HG03571 (cell line): ENCODE measurements around the gene BEND7.
"Not testable (repeated sequence)": the region's sequence is repeated elsewhere in the genome, so short reads cannot be mapped to it uniquely, and the experiment has no call there.

Experiments used
- ATAC-seq: cut with Tn5 transposase; IDR thresholded peaks from one replicate; pipeline ENCODE4 v1.9.1; 2021; ENCODE audit not compliant: unreplicated experiment

The BEND7 gene

DNA sequence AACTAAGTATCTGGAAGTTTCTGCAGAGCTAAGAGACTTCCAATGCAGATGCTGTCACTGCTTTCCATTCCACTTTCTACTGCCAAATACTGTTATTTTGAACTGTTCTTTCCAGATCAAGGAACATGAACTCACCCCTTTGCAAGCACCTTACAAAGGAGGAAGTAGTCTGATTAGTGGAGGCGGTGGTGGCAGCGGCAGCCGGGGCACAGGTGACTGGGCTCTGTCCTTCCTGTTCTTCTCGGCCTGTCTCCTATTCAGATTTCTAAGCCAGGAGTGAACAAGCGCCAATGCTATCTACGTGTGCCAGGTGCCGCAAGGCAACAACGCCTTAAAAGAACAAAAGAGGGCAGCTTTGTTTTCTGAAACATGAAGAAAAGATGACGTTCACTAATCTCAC is 44.9 kb downstream of the BEND7 start:
- ATAC-seq: no peak

DNA sequence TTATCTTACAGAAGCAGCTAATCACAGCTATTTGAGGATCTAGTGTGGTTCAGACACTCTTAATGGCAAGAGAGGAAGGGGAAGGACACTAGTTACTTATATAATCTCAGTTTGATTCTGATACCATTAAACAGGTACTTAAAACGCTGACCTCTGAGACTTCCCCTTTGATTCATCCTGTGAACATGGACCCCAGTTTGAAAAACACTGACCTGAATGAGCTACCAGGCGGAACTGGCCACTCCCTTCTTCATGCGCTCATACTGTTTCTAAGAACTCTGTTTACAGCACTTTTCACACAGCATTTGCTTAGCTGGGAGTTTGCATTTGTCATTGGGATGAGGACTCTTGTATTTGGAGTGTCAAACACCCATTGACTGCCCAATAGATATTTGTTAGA is 45.7 kb downstream of the BEND7 start:
- ATAC-seq: peak; percentile 66

DNA sequence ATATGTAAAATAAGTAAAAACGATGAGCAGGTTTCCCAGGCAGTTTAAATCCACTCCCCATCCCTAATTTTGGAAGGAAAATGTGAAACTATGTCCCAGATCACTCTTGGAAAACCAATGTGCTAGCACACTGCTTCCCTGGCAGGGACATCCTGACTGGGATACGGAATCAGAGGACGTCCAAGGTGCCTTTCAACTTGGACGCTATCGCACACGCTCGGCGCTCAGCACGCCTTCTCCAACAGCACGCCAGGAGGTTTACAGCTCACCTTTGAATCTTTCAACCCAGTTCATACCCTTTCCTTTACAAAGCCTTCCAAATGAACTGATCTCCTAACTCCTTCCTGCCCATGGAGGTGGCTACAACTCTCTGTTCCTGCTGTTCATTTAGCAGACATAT is 47.1 kb downstream of the BEND7 start:
- no peak for ATAC-seq

DNA sequence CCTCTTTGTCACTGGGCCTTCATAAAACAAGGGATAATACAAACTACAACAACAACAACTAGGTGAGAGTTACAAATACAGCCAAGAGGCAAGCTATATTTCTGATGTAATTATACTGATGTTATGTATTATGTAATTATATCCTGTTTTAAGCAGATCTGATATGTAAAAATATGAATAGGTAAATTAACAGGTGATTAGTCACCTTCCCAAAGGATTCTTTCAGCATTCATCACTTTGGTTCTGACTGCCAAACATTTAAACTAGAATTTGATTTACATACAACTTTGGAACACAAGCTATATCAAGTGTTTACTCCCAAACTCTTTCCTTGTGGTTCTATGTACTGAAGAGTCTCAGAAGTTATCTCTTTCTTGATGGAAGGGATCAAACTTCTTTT is 53.7 kb downstream of the BEND7 start:
- no peak for ATAC-seq

DNA sequence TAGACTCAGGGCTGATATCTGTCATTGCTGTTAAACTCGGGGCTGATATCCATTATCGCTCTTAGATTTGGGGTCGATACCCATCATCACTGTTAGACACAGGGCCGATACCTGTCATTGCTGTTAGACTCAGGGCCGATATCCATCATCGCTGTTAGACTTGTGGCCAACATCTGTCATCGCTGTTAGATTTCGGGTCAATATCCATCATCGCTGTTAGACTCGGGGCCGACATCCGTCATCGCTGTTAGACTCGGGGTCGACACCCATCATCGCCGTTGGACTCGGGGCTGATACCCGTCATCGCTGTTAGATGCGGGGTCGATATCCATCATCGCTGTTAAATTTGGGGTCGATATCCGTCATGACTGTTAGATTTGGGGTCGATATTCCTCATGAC is 54.8 kb downstream of the BEND7 start:
- no peak for ATAC-seq

DNA sequence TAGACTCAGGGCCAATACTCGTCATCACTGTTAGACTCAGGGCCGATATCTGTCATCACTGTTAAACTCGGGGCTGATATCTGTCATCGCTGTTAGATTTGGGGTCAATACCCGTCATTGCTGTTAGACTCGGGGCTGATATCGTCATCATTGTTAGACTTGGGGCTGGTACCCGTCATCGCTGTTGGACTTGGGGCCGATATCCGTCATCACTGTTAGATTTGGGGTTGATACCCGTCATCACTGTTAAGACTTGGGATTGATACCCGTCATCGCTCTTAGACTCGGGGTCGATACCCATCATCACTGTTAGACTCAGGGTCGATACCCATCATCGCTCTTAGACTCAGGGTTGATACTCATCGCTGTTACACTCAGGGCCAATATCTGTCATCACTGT is 56.5 kb downstream of the BEND7 start:
- ATAC-seq: no peak

DNA sequence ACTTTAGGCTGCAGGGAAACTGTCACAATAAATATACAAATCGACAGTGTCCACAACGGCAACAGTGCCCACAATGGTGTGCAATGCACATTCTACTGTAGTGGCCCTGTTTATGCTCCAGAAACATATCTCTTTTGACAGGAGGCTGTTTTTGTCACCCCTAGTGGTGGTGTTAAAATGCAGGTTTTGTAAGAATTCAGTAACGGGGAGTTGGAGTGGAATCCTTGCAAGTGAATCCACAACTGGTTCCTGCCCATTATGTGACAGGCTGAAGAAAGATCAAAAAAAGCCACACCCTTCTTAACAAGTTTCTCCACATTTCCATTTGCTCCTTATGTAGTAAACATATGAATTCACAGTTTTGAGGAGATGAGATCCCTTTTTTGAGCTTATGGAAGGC is 58.5 kb downstream of the BEND7 start:
- no peak for ATAC-seq

DNA sequence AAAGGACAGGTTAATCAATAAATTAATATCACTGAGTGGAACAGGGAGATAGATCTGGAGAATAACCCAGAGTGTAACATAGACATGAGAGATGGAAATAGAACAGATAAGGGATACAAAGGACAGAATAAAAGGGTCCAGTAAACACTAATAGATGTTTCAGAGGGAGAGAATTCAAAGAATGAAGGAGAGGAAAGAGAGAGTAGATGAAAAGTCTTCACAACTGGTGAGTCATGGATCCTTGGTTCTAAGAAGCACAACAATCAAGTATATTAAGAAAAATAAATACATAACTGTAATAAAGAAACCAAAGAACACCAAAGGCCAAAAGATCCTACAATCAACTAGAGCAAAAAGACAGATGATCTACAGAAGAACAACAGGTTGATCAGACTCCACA is 66.3 kb downstream of the BEND7 start:
- no peak for ATAC-seq

DNA sequence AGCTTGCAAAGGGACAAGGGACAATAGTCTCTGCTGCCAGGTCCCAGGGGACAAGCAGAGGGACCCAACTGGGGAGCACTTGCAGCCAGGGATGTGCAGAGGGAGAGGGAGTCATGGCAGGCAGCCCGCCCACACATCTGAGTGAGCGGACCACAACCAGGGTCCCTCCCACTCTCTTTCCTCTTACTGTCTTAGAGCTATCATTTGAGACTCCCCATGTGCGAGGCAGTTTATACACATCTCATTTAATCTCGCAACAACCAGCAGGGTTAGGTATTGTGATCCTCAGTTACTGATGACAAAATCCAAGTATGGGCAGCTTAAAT is 70.2 kb downstream of the BEND7 start:
- no peak for ATAC-seq

DNA sequence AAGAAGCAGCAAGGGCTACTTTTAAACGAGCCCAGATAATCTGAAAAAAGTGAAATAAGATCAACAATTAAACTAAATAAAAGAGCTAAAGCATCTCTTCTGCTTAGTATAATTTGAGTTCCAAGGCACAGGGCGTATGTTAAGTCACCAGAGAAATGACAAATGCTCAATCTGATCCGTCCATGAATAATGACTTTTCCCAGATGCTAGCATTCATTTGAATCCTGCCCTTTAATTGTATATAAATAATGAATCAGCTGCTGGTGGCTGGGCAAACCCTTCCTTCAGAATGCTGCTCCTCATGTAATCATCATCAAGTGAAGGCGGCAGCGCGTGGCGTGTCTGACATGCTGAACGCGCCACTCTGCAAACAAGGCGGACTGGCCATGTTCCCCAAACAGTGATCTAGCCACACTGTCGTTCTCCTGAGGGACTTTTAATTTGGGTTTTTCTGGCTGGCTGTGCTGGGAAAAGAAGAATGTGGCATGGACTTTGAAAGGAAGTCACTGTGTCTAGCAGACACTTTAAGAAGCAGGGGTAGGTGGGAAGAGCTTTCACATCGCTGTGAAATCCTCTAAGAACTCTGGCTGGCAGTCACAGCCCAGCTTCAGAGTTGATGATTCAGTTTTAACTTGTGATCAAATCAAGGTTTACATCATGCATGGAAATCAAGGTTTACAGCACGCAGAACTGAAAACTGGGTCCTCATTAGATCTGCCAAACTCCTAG is 70.7 kb downstream of the BEND7 start:
- ATAC-seq: no peak

DNA sequence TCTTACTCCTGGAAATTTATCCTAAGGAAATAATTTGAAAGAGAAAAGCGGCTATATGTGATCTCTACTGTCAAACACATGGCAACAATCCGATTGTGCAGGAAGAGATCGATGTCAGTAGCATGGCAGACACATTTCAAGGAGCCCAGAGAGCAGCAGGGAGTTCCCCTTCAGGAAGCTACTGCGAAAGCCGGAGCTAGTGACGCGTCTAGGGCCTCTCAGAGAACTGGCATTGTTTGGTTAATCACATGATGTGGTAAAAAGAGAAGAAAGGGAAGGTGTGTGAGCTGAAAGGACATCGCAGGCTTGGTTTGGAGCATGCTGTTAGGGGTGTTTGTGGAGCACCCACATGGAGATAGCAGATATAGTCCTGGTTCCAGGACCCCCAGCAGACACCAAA is 74.9 kb downstream of the BEND7 start:
- no peak for ATAC-seq

DNA sequence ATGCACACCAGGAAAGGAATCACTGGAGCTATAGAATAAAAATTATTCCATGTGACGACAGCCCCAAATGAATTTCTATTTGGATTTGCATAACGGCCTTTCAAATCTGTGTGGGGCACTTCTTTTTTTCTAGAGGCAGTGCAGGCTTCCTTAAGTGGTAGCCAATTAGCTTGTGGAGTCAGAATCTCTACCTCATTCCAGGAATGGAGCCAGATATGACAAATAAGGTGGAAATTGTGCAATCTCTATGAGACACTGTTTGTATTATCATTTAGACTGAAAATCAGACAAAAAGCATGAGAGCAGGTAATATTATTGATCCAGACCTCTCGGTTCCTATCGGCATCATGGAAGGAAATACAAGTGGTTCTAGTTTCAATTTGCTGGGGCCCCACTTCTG is 78.7 kb downstream of the BEND7 start:
- ATAC-seq: no peak

DNA sequence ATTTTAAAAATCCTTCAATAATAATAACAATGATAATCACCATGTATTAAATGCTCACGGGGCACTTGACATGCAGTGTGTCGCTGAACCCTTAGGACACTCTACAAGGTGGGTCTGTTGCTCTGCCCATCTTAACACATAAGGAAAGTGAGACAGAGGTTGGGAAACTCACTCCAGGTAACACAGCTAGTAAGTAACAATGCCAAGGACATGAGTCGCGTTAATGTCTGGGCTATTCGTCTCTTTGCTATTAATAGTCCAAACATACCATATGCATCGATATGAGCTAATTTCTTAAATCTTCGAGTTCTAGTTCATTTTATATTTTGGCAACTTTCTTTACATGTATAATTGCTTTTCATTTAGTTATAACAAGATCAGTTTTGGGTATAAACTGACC is 79.5 kb downstream of the BEND7 start:
- no peak for ATAC-seq

DNA sequence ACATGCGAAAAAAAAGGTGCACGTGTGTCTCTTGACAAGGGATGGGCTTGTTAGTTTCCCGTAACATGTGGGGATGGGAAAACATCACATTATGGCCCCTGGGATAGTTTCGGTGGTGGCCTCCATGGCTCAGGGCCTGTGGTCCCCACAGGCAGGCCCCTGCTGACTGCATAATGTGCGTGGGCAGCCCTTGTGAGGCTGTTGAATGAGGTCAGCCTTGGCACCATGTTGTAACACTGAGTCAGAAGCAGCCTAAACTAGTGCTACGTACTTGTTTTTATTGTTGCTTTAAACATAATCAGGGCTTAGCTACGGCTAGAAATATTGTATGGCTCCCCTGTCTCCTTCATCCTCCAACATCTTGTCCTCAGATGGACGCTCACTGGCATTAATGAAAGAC is 80.6 kb downstream of the BEND7 start:
- ATAC-seq: no peak

DNA sequence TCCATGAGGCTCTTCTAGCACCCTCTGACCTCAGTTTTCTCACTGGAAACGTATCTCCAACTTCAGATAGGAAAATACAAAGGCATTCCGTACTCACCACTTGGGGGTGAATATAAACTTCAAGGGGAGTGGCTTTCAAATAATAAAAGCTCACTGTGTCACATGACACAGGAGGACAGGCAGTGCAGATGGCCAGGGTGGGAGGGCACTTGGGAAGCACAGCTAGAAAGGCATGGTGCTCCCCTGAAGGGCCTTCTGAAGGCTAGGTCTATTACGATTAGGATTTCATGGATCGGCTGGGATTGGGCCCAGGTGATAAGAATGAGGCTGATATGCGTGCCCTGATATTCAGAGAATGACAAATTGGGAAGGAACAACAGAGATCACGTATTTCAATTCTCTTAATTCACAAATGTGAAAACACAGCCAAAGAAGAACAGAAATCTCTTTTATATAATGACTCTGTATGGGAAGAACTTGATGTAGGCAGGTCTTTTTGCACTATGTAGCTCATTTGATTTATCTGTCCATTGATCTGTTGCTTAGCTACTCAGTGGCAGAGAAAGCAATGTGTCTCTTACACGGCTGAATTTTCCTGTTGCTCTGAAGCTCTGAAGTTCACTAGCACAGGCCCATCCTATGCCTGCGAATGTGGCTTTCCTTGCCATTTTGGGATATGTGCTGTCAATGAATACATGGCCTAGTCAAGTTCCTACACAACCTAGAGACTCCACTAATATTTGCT is 83.0 kb downstream of the BEND7 start:
- ATAC-seq: no peak

DNA sequence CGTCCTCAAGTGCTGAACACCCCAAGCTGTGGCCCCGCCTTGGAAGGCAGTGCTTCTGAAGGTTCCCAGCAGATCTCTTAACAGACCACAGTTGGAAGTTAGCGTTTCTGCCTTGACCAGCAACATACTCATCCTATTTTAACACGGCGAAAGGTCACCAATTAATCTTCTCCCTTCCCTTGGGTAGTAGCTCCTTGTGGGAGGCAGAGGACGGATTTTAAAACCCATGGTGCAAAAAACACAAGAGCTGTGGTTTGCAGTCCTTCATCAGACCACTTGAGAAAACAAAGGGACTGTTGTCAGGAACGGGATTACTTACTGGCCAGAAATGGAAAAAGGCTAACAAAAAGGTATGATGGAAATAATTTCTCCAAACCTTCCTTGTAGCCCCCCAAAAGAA is 87.3 kb downstream of the BEND7 start:
- no peak for ATAC-seq

DNA sequence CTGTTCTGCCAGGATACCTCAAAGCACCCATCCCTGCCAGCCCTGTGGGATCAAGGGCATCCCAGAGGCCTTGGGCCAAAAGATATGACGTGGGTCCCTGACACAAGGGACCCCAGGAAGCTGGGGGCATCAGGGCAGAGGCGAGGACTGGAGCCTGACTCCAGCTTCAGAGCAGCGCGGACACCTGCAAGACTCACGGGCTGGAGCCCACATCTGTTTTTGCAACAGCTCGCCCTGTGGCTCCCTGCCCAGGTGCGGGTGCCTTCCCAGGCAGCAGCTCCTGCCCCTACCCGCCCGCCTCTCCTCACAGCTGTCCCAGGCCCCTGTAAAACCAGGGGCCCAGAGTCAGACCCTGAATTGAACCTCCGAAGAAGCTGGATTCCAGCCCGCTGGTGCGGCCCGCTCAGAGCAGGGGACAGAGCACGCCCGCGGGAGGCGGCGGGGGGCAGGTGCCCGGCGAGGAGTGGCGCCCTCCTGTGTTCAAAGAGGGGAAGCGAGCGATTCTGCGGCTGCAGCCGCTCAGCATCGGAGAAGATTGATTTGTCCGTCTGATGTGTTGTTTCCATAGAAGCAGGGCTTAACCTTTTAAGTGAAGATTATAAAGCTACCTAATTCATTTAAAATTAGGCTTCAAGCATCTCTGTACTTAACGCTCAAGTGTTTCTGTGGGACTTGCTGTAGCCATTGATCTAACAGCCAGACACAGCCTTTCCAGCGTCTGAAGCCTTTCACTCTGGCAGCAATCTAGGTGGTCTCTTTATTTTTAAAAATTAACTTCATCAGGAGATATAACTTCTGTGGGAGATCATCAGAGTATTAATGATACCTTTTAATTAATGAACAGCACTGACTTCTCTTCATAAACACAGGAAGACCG is 88.4 kb downstream of the BEND7 start:
- ATAC-seq: no peak

DNA sequence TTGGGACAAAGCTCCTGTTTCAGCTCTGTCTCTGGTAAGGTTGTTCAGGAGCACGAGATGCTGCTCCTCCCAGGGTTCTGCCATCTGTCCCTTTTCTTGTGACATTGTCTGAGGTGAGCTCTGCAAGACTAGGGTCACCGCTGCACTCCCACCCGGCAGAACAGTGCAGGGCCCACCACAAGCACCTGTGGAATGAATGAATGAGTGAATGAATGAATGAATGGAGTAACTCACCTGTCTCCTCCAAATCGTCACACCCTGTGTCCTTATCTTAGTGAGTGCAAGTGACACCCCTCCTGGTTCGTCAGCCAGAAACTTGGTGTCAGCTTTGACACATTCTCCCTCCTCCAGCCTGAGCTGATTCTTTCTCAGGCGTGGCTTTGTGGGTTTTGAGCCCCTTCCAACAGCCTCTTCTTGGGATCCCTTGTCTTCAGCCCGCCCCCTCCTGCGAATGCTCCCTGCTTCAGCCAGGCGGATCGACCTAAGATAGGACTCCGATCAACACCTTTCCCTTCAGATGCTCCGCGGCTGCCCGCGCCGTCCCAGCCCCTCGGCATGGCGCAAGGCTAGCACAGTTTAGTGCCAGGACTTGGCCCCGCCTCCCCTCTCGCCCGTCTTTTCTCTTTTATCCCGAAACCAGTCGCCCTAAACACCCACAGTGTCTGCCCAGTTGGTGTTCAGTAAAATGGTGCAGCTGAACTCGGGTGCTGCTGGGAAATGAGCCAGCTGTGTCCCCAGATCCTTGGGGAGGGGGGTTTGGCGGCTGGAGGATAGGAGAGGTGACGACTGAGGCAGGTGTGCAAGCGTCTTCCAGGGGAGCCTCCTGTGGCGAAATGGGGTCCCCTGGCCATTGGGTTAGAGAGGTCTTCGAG is 89.3 kb downstream of the BEND7 start:
- ATAC-seq: no peak

DNA sequence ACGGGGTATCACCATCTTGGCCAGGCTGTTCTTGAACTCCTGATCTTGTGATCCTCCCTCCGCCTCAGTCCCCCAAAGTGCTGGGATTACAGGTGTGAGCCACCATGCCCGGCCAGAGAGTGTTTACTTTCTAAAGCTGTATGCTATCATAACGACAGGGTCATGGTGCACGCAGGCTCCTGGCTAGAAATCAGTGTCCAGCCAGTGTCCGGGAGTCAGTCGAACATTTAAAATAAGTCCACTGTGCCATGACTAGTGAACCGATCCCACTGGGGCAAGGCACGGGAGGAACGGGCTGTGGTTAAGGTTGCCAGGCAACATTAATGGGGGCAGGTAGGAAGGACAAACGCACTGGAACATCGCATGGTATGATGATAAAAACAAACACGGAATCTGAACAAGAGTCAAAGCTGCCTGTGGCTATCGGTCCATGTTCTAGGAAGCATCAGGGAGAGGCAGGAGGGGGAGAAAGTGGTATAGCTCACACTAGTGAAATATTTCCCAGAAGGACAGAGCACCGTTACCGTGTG is 91.7 kb downstream of the BEND7 start:
- ATAC-seq: no peak

DNA sequence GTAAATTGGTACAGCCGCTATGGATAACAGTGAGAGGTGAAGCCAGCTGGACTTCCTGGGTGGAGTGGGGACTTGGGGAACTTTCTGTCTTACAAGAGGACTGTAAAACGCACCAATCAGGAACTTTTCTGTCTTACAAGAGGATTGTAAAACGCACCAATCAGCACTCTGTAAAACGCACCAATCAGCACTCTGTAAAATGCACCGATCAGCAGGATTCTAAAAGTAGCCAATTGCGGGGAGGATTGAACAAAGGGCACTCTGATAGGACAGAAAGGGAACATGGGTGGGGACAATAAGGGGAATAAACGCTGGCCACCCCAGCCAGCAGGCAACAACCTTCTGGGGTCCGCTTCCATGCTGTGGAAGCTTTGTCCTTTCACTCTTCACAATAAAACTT is 100.9 kb downstream of the BEND7 start:
- not testable (repeated sequence) for ATAC-seq

DNA sequence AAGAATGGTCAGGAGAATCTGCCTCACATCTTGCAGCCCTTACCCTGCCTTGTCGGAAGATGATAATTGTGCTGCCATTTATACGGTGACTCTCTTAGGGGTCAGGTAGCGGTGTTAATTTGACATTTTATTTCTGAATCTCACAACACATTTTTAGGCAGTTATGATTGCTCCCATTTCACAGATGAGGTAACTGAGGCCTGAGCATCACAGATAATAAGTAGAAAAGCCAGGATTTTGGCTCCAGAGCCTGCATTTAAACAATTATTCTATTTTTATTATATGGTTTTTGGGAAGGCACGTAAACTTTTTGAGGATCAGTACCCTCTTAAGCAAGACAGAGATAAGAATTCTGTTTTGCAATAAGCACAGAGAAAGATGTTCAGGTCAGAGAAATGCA is 103.4 kb downstream of the BEND7 start:
- no peak for ATAC-seq
